Adipose tissue (tissue), 3 donors: ENCODE data around the gene POLRMT. TPM values are rescaled to one million over a fixed set of nuclear protein-coding genes. Genes with fewer than 3 reads are reported as not detected.
"Not testable (repeated sequence)": the region's sequence is repeated elsewhere in the genome, so short reads cannot be mapped to it uniquely, and the experiment has no call there.

Source experiments
- H3K27ac ChIP-seq: one replicate; pipeline ENCODE4 v1.5.1; 2013; ENCODE audit warnings: low read depth, low read length
- WGBS, 3 donors: extraction: QIAGEN DNeasy Blood & Tissue Kit; methylation state at CpG; one replicate each; pipeline ENCODE4 v1.1.7; 2013; 5-methylcytosine and 5-hydroxymethylcytosine counted together
- polyA plus RNA-seq, 3 donors: library from polyadenylated mRNA; stranded (reverse); fragments of 200-250 nt; gene quantifications; one replicate each; pipeline ENCODE4 v1.2.3, GENCODE V29; 2013
- donor health status: healthy with polysubstance abuse.
- donor health status: Bipolar disorder and iron deficiency.
- donor health status: healthy.

The POLRMT gene
- polyA plus RNA-seq, 3 donors = 31.0 to 58.5 (median 35.9) TPM

DNA sequence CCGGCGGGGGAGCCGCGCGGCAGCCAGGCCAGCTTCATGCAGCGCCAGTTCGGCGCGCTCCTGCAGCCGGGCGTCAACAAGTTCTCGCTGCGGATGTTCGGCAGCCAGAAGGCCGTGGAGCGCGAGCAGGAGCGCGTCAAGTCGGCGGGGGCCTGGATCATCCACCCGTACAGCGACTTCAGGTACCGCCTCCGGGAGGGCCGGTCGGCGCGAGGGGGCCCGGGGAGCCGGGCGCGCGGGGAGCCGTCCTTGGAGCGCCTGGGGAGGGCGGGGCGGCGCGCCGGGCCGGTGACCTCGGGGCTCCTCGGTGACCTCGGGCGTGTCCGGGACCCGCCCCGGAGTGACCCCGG, 43.0 kb downstream of the POLRMT start:
- WGBS, 3 donors = 1 to 2% (median 1%) methylated on average over 42 to 50 of the region's 50 CpGs
- H3K27ac ChIP-seq = no peak overlapping the region

DNA sequence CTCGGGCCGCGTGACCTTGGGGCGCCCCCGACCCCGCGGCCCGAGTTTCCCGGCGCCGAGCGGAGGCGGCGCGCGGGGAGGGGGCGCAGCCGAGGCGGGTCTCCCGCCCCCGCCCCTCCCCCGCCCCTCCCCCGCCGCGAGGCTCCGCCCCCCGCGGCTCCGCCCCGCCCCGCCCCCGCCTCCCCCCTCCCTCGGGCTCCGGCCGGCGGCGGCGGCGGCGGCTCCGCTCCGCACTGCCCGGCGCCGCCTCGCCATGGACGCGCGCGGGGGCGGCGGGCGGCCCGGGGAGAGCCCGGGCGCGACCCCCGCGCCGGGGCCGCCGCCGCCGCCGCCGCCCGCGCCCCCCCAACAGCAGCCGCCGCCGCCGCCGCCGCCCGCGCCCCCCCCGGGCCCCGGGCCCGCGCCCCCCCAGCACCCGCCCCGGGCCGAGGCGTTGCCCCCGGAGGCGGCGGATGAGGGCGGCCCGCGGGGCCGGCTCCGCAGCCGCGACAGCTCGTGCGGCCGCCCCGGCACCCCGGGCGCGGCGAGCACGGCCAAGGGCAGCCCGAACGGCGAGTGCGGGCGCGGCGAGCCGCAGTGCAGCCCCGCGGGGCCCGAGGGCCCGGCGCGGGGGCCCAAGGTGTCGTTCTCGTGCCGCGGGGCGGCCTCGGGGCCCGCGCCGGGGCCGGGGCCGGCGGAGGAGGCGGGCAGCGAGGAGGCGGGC, 43.5 kb downstream of the POLRMT start, which contains the start of gene HCN2:
Gene HCN2 (plus strand): TSS at position 189 of the 703 bp plus-strand sequence. CDS start 65 bp downstream, at position 254.
- no peak within 1 kb of the TSS for H3K27ac ChIP-seq
- WGBS, 3 donors = 1% methylated on average over 34 to 92 of the region's 132 CpGs

DNA sequence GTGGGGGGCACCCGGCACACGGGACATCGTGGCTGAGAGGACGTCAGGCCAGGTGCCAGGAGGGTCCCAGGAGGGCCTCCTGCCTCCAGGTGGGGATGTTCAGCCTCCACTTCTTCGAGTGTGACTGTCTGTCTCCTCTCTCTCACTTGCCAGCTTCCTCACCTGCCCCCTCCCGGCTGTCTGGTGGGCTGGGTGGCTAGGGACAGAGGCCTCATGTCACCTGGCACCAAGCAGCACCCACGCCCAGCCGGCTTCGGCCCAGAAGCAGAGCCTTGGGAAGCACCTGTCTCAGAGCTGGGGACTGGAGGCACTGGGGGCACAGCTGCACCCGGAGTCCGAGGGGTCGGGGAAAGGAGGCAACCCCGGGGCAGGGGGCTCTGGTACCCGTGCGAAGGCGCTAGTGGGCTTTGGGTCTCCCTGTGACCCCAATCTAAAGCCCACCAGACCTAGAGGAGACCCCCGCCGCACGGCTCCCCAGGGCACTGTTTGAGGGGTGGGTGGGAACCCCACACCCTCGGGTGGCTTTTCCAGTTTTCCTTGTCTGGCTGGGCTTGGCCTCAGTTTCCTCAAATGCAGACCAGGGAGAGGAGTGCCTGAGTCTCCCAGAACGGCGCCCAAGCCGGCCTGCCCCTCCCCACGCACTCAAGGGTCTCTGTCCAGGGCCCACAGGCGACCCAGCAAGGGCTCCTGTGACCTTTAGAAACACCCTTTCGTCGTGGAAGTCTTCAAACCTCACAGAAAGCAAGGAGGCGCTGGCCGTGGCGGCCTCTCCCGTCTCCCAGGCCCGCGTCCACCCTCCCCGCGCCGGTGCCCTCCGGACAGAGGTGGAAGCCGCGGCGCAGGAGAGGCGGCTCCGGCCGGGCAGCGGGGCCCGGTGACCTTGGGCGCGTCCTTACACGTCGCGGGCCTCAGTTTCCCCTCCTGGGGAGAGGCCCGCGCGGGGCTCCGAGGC, 44.3 kb downstream of the POLRMT start:
- WGBS, 3 donors = 15 to 21% (median 15%) methylated on average over 50 to 54 of the region's 54 CpGs
- no peak overlapping the region for H3K27ac ChIP-seq

- no peak overlapping the region for H3K27ac ChIP-seq
- 4 to 9% (median 7%) methylated on average over 41 of the region's 41 CpGs for WGBS, 3 donors
Observed at GRCh38 chr19:588093-588740, 45.1 kb downstream of the POLRMT start.

- WGBS, 3 donors = 56 to 79% (median 73%) methylated on average over 10 of the region's 10 CpGs
Observed at GRCh38 chr19:585551-586110, 47.7 kb downstream of the POLRMT start.

DNA sequence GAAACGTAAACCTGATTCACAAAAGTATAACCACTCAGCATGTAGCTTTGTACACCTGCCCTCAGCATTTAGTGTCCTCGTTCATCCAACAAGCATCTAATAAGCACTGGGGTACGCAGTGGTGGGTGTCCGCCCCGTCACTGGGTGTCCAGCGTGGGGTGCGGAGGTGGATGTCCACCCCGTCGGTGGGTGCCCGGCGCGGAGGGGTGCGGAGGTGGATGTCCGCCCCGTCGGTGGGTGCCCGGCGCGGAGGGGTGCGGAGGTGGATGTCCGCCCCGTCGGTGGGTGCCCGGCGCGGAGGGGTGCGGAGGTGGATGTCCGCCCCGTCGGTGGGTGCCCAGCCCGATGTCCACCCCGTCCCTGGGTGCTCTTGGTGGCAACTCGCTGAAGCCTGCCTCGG, 48.2 kb downstream of the POLRMT start:
- WGBS, 3 donors = 78 to 86% (median 81%) methylated on average over 26 to 34 of the region's 34 CpGs

More at GRCh38 chr19:585551-586110, 47.7 kb downstream of the POLRMT start:
- no peak overlapping the region for H3K27ac ChIP-seq

GRCh38 chr19:584240-585001, 48.9 kb downstream of the POLRMT start:
- no peak overlapping the region for H3K27ac ChIP-seq
- WGBS, 3 donors = 25 to 31% (median 25%) methylated on average over 32 to 38 of the region's 38 CpGs

More for the DNA sequence above, 48.2 kb downstream of the POLRMT start:
- not testable (repeated sequence) for H3K27ac ChIP-seq

DNA sequence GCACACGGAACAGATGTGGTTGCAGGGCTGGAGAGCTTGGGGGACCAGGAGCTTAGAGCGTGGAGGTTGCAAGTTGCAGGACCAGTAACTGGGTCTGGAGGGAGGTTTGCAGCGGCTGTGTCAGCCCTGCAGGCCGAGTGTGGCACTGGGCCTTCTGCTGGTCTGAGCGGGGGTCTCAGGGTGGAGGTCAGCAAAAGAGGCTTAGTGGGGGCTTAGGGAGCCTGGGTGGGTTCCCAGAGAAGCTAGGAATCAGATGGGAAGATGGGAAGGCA, 49.4 kb downstream of the POLRMT start:
- 72 to 80% (median 76%) methylated on average over 5 of the region's 5 CpGs for WGBS, 3 donors

DNA sequence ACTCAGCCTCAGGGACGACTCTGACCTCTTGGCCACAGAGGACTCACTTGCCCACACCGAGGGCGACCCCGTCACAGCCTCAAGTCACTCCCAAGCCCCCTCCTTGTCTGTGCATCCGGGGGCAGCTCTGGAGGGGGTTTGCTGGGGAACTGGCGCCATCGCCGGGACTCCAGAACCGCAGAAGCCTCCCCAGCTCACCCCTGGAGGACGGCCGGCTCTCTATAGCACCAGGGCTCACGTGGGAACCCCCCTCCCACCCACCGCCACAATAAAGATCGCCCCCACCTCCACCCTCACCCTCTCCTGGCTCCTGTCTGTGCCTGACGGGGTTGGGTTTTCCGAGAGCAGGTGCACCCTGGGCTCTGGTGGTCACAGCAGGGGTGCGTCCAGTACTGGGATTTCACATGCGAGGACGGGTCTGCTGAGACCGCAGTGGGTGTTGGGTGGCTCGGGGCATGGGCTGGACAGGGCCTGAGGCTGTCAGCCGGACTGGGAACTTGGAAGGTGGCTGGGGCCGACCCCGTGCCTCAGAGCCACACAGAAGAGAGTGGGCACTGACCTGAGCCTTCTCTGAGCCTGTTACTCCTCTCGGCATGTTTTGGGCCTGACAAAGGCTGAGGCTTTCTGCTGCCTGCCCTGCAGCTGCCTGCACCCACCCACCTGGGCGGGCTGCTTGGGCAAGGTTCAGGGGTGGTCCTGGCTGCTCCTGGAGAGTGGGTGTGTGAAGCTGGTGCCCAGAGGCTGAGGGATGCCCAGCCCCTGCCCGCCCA, 50.0 kb downstream of the POLRMT start:
- 87 to 93% (median 89%) methylated on average over 26 to 27 of the region's 27 CpGs for WGBS, 3 donors
- no peak overlapping the region for H3K27ac ChIP-seq

More for the DNA sequence above, 49.4 kb downstream of the POLRMT start:
- no peak overlapping the region for H3K27ac ChIP-seq

DNA sequence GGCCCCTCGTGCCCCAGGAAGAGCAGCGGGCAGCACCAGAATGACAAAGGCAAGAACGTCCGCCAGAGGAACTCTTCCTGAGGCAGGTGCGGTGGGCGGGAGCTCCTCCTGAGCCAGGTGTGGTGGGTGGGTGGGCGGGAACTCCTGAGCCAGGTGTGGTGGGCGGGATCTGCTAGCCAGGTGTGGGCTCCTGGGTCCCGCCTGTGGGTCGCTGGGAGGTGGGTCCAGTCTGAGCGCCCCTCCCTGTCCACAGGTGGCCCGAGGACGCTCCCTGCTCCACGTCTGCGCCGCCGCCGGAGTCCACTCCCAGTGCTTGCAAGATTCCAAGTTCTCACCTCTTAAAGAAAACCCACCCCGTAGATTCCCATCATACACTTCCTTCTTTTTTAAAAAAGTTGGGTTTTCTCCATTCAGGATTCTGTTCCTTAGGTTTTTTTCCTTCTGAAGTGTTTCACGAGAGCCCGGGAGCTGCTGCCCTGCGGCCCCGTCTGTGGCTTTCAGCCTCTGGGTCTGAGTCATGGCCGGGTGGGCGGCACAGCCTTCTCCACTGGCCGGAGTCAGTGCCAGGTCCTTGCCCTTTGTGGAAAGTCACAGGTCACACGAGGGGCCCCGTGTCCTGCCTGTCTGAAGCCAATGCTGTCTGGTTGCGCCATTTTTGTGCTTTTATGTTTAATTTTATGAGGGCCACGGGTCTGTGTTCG, 50.7 kb downstream of the POLRMT start:
- H3K27ac ChIP-seq = no peak overlapping the region
- WGBS, 3 donors = 88 to 93% (median 91%) methylated on average over 26 to 31 of the region's 31 CpGs

DNA sequence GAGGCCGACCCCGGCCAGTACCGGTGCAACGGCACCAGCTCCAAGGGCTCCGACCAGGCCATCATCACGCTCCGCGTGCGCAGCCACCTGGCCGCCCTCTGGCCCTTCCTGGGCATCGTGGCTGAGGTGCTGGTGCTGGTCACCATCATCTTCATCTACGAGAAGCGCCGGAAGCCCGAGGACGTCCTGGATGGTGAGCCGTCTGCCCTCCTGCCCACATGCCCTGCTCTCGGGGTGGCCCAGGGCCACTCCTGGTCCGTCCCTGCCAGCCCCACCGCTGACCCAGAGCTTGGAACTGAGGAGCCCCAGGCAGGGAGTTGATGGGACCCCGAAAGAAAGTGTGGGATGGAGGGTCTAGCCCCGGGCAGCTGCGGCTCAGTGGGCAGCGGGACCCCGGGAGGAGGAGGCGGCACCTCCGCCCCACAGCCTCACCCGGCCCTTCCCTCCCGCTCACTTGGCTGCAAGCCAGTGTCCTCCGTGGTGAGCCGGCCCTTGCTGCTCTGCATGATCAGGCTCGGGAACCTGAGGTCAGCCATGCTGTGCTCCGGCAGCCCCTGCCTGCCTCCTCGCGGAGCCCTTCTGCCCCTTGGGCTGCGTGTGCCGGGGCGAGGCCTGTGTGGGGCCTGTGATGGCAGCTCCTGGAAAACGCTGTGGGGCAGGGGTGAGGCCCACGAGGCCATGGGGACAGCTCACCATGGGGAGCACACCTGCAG, 51.8 kb downstream of the POLRMT start:
- WGBS, 3 donors = 85 to 88% (median 86%) methylated on average over 37 to 40 of the region's 40 CpGs
- no peak overlapping the region for H3K27ac ChIP-seq

GRCh38 chr19:580274-580835, 53.0 kb downstream of the POLRMT start:
- 90 to 92% (median 91%) methylated on average over 21 to 22 of the region's 22 CpGs for WGBS, 3 donors
- H3K27ac ChIP-seq = no peak overlapping the region

- 83 to 91% (median 88%) methylated on average over 11 of the region's 11 CpGs for WGBS, 3 donors
- no peak overlapping the region for H3K27ac ChIP-seq
Observed at GRCh38 chr19:579842-580155, 53.5 kb downstream of the POLRMT start.

DNA sequence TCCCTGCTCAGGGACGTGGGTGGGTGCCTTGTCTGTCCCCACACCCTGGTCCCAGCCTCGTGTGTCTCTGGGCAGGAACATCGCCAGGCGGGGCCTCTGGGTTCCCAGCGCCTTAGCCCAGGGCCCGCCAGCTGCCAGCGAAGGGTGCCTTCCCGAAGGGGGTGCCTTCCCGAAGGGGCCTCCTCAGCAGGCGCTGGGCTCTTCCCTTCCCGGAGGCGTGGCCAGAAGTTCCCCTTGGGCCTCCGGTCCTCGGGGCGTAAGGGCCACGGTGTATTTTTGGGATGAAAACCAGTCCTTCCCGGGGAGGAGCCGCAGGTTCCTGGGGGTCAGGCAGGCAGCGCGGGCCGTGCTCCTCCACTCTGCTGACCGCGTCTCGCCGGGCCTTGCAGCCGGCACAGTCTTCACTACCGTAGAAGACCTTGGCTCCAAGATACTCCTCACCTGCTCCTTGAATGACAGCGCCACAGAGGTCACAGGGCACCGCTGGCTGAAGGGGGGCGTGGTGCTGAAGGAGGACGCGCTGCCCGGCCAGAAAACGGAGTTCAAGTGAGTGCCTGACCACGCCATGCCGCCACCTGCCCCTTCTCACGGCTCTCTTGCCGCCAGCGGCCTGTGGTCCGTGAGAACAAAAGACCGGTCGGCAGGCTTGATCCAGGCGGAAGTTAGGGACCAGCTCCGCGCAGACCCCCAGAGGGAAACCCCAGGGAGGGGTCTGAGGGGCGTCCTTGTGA, 54.1 kb downstream of the POLRMT start:
- WGBS, 3 donors = 86 to 92% (median 86%) methylated on average over 46 of the region's 46 CpGs
- no peak overlapping the region for H3K27ac ChIP-seq
